H1 (cell line): ENCODE data around the gene CAPN1. TPM values are rescaled to one million over a fixed set of nuclear protein-coding genes. Genes with fewer than 3 reads are reported as not detected.

Source experiments
- CTCF ChIA-PET: fragments of 300-600 bp; sonication (Branson Sonifier 250); formaldehyde crosslinking; loops from one replicate; lab custom pipeline; 2021; ENCODE audit not compliant: partially characterized antibody; lab: Charles Lee
- POLR2A ChIA-PET: fragments of 300-600 bp; sonication (Branson Sonifier 250); formaldehyde crosslinking; loops from one replicate; lab custom pipeline; 2021; ENCODE audit warnings: inconsistent platforms; ENCODE audit not compliant: partially characterized antibody; lab: Charles Lee
- DNase-seq, 2 experiments: peaks; one replicate each; pipeline versions ENCODE4 v3.0.0 to v3.0.0-alpha.2; 2010 to 2022; ENCODE audit warnings: low spot score in 2 of 2, low read depth in 1 of 2, mixed read lengths in 1 of 2
- FAIRE-seq: peaks from 2 replicates; lab custom pipeline; 2011; peaks lifted over from hg19 to GRCh38; lab: Jason Lieb, UNC
- H2AFZ ChIP-seq: 2 replicates; pipeline ENCODE4 v1.8.1; 2012; ENCODE audit warnings: low read length, inconsistent platforms
- H2AK5ac ChIP-seq: 2 replicates; pipeline ENCODE4 v1.6.1; 2013; ENCODE audit warnings: low read depth, low read length
- H2BK120ac ChIP-seq: replicated peaks from 2 replicates; pipeline ENCODE3; 2013; ENCODE audit warnings: low read depth, low read length, inconsistent platforms
- H2BK12ac ChIP-seq: 2 replicates; pipeline ENCODE4 v1.6.1; 2013; ENCODE audit warnings: low read depth, low read length
- H2BK15ac ChIP-seq: 2 replicates; pipeline ENCODE4 v1.6.1; 2013; ENCODE audit warnings: low read length
- H2BK20ac ChIP-seq: 2 replicates; pipeline ENCODE4 v1.6.1; 2013; ENCODE audit warnings: low read length
- H2BK5ac ChIP-seq: 2 replicates; pipeline ENCODE4 v1.6.1; 2013; ENCODE audit warnings: low read depth, low read length
- H3K14ac ChIP-seq: 2 replicates; pipeline ENCODE4 v1.6.1; 2013; ENCODE audit warnings: inconsistent platforms; ENCODE audit not compliant: insufficient read length
- H3K18ac ChIP-seq: 2 replicates; pipeline ENCODE4 v1.6.1; 2013; ENCODE audit warnings: low read length; ENCODE audit errors: extremely low read depth
- H3K23ac ChIP-seq: 2 replicates; pipeline ENCODE4 v1.6.1; 2013; ENCODE audit warnings: inconsistent platforms; ENCODE audit not compliant: insufficient read length
- H3K23me2 ChIP-seq: 2 replicates; pipeline ENCODE4 v1.6.1; 2013; ENCODE audit warnings: low read depth, low read length
- H3K27ac ChIP-seq: 2 replicates; pipeline ENCODE4 v1.6.1; 2011; ENCODE audit warnings: low read depth, low read length, inconsistent platforms
- H3K27me3 ChIP-seq, 4 experiments: replicated peaks in 1 of 4; 1 replicate in 1 of 4; 2 replicates in 3 of 4; pipeline versions ENCODE4 v1.6.1 to v1.8.1; 2011 to 2013; ENCODE audit warnings: low read length in 3 of 4, mild to moderate bottlenecking in 3 of 4, inconsistent platforms in 2 of 4, mixed read lengths in 2 of 4, moderate library complexity in 1 of 4; ENCODE audit not compliant: control insufficient read depth in 3 of 4, insufficient read depth in 3 of 4; ENCODE audit errors: extremely low read depth in 1 of 4
- H3K36me3 ChIP-seq, 4 experiments: 2 replicates each; pipeline versions ENCODE4 v1.6.1 to v1.8.1; 2011 to 2013; ENCODE audit warnings: mild to moderate bottlenecking in 4 of 4, low read length in 3 of 4, moderate library complexity in 2 of 4, control low read depth in 1 of 4, inconsistent platforms in 1 of 4; ENCODE audit not compliant: insufficient read depth in 4 of 4, control insufficient read depth in 2 of 4
- H3K4ac ChIP-seq: replicated peaks from 2 replicates; pipeline ENCODE3; 2013; ENCODE audit warnings: low read length, low read depth, mixed read lengths, inconsistent platforms; ENCODE audit not compliant: insufficient read length
- H3K4me1 ChIP-seq, 4 experiments: replicated peaks in 1 of 4; 1 replicate in 1 of 4; 2 replicates in 3 of 4; pipeline versions ENCODE4 v1.6.1 to v1.8.1; 2011 to 2013; ENCODE audit warnings: low read length in 3 of 4, inconsistent platforms in 2 of 4, mixed read lengths in 1 of 4; ENCODE audit not compliant: insufficient read depth in 4 of 4, control insufficient read depth in 3 of 4
- H3K4me2 ChIP-seq, 2 experiments: 2 replicates each; pipeline versions ENCODE4 v1.6.1 to v1.8.1; 2011 to 2013; ENCODE audit warnings: low read depth in 2 of 2, low read length in 2 of 2, control low read depth in 1 of 2, inconsistent platforms in 1 of 2, mild to moderate bottlenecking in 1 of 2; ENCODE audit not compliant: insufficient read depth in 1 of 2
- H3K4me3 ChIP-seq, 4 experiments: fragments of 200-600, 300-600 bp in 1 of 4; sonication (generic), shearing (Covaris generic), sonication (Bioruptor Twin) in 1 of 4; 2 replicates each; pipeline versions ENCODE4 v1.5.1 to v1.8.1; 2011 to 2016; ENCODE audit warnings: low read length in 4 of 4, low read depth in 3 of 4, control low read depth in 2 of 4, inconsistent platforms in 2 of 4, mild to moderate bottlenecking in 2 of 4, mixed read lengths in 1 of 4, moderate library complexity in 1 of 4; ENCODE audit not compliant: insufficient read depth in 2 of 4; ENCODE audit errors: extremely low read depth in 1 of 4
- H3K56ac ChIP-seq: replicated peaks from 2 replicates; pipeline ENCODE3; 2013; ENCODE audit warnings: low read depth, mild to moderate bottlenecking, mixed read lengths, low read length, inconsistent platforms; ENCODE audit not compliant: insufficient read length
- H3K79me1 ChIP-seq: 2 replicates; pipeline ENCODE4 v1.6.1; 2013; ENCODE audit warnings: low read depth, low read length, control low read depth
- H3K79me2 ChIP-seq, 2 experiments: 2 replicates each; pipeline versions ENCODE4 v1.6.1 to v1.8.1; 2012 to 2013; ENCODE audit warnings: low read length in 2 of 2, mild to moderate bottlenecking in 2 of 2, inconsistent platforms in 1 of 2; ENCODE audit not compliant: insufficient read depth in 2 of 2, control insufficient read depth in 1 of 2
- H3K9ac ChIP-seq, 4 experiments: replicated peaks in 1 of 4; 1 replicate in 1 of 4; 2 replicates in 3 of 4; pipeline versions ENCODE4 v1.6.1 to v1.8.1; 2011 to 2013; ENCODE audit warnings: low read depth in 3 of 4, low read length in 3 of 4, control low read depth in 2 of 4, mild to moderate bottlenecking in 2 of 4, moderate library complexity in 2 of 4, inconsistent platforms in 1 of 4; ENCODE audit errors: extremely low read depth in 1 of 4
- H3K9me3 ChIP-seq, 2 experiments: 2 replicates each; pipeline versions ENCODE4 v1.6.1 to v1.8.1; 2012 to 2013; ENCODE audit warnings: mild to moderate bottlenecking in 2 of 2, moderate library complexity in 2 of 2, control low read depth in 1 of 2, inconsistent platforms in 1 of 2, low read depth in 1 of 2, low read length in 1 of 2, mixed read lengths in 1 of 2; ENCODE audit not compliant: insufficient read depth in 2 of 2
- H4K20me1 ChIP-seq, 2 experiments: replicated peaks in 1 of 2; 2 replicates each; pipeline versions ENCODE3 to v1.8.1; 2011 to 2013; ENCODE audit warnings: inconsistent platforms in 2 of 2, low read length in 2 of 2, mild to moderate bottlenecking in 1 of 2; ENCODE audit not compliant: insufficient read depth in 2 of 2, control insufficient read depth in 1 of 2
- H4K5ac ChIP-seq: 2 replicates; pipeline ENCODE4 v1.6.1; 2013; ENCODE audit warnings: low read length, low read depth, mixed read lengths, inconsistent platforms; ENCODE audit not compliant: insufficient read length
- H4K8ac ChIP-seq: 2 replicates; pipeline ENCODE4 v1.8.0; 2013; ENCODE audit warnings: mild to moderate bottlenecking, moderate library complexity, low read length, inconsistent platforms; ENCODE audit not compliant: insufficient read depth; ENCODE audit errors: extremely low read depth
- H4K91ac ChIP-seq: replicated peaks from 2 replicates; pipeline ENCODE3; 2013; ENCODE audit warnings: low read length, mixed read lengths, inconsistent platforms; ENCODE audit not compliant: insufficient read length
- CBX5 ChIP-seq: fragments of 300-800, 300-1000 bp; sonication (generic); IDR thresholded peaks from 2 replicates; pipeline ENCODE4 v1.7.1; 2016; ENCODE audit warnings: antibody characterized with exemption, low read length, low read depth
- CHD2 ChIP-seq: IDR thresholded peaks from 2 replicates; pipeline ENCODE4 v1.6.1; 2012; ENCODE audit warnings: low read length, improper control_type of control experiment
- GABPA ChIP-seq: IDR thresholded peaks from 2 replicates; pipeline ENCODE4 v1.6.1; 2011; ENCODE audit warnings: mild to moderate bottlenecking, low read length, moderate library complexity, borderline replicate concordance; ENCODE audit not compliant: insufficient read depth
- POLR2A ChIP-seq, 2 experiments: IDR thresholded peaks; 1 replicate in 1 of 2; 2 replicates in 1 of 2; pipeline ENCODE4 v1.6.1; 2011; ENCODE audit warnings: low read depth in 2 of 2, low read length in 2 of 2, mild to moderate bottlenecking in 2 of 2; ENCODE audit errors: control extremely low read depth in 1 of 2
- SUZ12 ChIP-seq: fragments of 200-600 bp; sonication (generic); IDR thresholded peaks from 2 replicates; pipeline ENCODE4 v1.6.1; 2012; ENCODE audit warnings: mild to moderate bottlenecking, inconsistent platforms, low read length, moderate library complexity, mixed read lengths
- TAF1 ChIP-seq: IDR thresholded peaks from 2 replicates; pipeline ENCODE4 v1.6.1; 2011; ENCODE audit warnings: mild to moderate bottlenecking, low read depth, low read length
- ZNF274 ChIP-seq: IDR thresholded peaks from 2 replicates; pipeline ENCODE4 v1.7.0; 2012; ENCODE audit warnings: low read length, borderline replicate concordance; ENCODE audit errors: extremely low read depth
- WGBS, 2 experiments: shearing (Covaris generic) in 1 of 2; methylation state at CpG; one replicate each; pipeline versions ENCODE4 v1.1.6 to v1.1.7; 2013 to 2015; ENCODE audit warnings: low lambda C conversion rate in 2 of 2, mixed read lengths in 2 of 2, inconsistent platforms in 1 of 2, low coverage in 1 of 2, missing lambda C conversion rate in 1 of 2; ENCODE audit not compliant: insufficient replicate concordance in 2 of 2, insufficient coverage in 1 of 2, insufficient read length in 1 of 2; ENCODE audit errors: extremely low coverage in 1 of 2, missing lambda C conversion rate in 1 of 2; 5-methylcytosine and 5-hydroxymethylcytosine counted together
- polyA plus RNA-seq, 7 experiments: library from polyadenylated mRNA; depleted of rRNA in 3 of 7; stranded (reverse) in 5 of 7; unstranded in 2 of 7; fragments of >200 nt in 5 of 7; fragments of 200-250 nt in 2 of 7; gene quantifications; 1 replicate in 5 of 7; 2 replicates in 1 of 7; 4 replicates in 1 of 7; pipeline versions ENCODE4 v1.2.1 to v1.2.3, GENCODE V29; 2011 to 2013; ENCODE audit warnings: missing spikeins in 2 of 7, mixed read lengths in 2 of 7
- total RNA-seq: library from RNA; stranded (reverse); fragmentation: NEBNext Ultra II Directional; extraction: Animal tissue kit (Norgen Biotek cat#: 25700); gene quantifications from 2 replicates; pipeline ENCODE4 v1.2.1, GENCODE V29; 2021

Gene CAPN1
- total and polyA plus RNA-seq, 2 of the 8 experiments (the other 6 are each of a cell fraction or from before 2014, with no cell fraction given): 194 to 233 TPM

DNA sequence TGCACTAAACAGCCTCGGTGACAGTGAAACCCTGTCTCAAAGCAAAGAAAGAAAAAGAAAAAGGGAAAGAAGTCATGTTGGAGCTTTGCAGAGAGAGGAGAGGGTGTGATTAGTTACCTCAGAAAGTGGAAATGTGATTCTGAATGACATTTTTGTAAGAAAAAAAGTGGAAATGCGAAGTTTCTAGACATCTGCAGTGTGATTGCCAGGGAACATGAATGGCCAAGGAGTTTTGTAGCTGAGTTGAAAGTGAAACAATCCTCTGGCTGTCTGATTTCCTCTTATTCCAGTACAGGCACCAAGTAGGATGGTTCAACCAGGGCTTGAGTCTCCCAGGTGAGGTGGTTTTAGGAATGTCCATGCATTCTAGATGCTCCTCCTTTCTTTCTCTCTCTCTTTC is 29.6 kb upstream of the CAPN1 start:
- Histone ChIP-seq H2BK120ac (no peak overlapping the region), H4K20me1 (no peaks in the 10 kb centered on the region), H4K5ac (no peak overlapping the region), H3K27me3 (no peaks in the 10 kb centered on the region), H4K8ac (no peak overlapping the region), H3K4me1 (no peaks in the 10 kb centered on the region), H2AFZ (no peak overlapping the region), H3K14ac (no peak overlapping the region), H3K4me3 (no peak overlapping the region), H3K23ac (no peak overlapping the region), H2AK5ac (no peak overlapping the region), H3K4me2 (no peak overlapping the region), H3K56ac (no peak overlapping the region), H3K4ac (no peak overlapping the region), H2BK20ac (no peak overlapping the region), H3K79me2 (no peaks in the 10 kb centered on the region), H2BK15ac (no peak overlapping the region), H3K23me2 (no peaks in the 10 kb centered on the region), H2BK5ac (no peak overlapping the region), H3K18ac (no peak overlapping the region), H3K27ac (no peak overlapping the region), H3K9me3 (peaks cover 0 to 3% of the 10 kb centered on the region in 2 experiments; a peak in 1 of 4 replicates), H3K36me3 (no peaks in the 10 kb centered on the region), H4K91ac (no peak overlapping the region), H3K79me1 (no peaks in the 10 kb centered on the region), H2BK12ac (no peak overlapping the region), H3K9ac (no peak overlapping the region)
- TF ChIP-seq GABPA (no peak), TAF1 (no peak), SUZ12 (no peak), ZNF274 (no peak), CBX5 (no peak), CHD2 (no peak), POLR2A (IDR thresholded peaks at IDR 0.05; ENCODE audit: control extremely low read depth in 1 of 2, low read depth in 2 of 2, low read length in 2 of 2) (no peak)
- FAIRE-seq (no peak), DNase-seq (no peak)
- POLR2A ChIA-PET: interaction anchor here (0.6 to 1.3 kb wide), 3 partner anchors 8 to 30 kb away, joined by 3 read pairs; partner anchors contain the start of genes FAU and MRPL49
- CTCF ChIA-PET: interaction anchor here (0.5 to 1.7 kb wide), 4 partner anchors 17 to 175 kb away, joined by 3 to 4 read pairs (median 4); partner anchors contain the start of gene CAPN1
- 83% methylated on average over 2 of the region's 2 CpGs; no CpG with 5 or more reads in 1 of the 2 experiments for WGBS, 2 experiments
